SKM-1 (cell line): ENCODE results near the gene POLR1B.
A peak's percentile ranks its signal among the peaks of the same experiment; 100 is the strongest.
"Not testable (repeated sequence)": the region's sequence is repeated elsewhere in the genome, so short reads cannot be mapped to it uniquely, and the experiment has no call there.

Experiments used
- DNase-seq: peaks from one replicate; lab custom pipeline; 2025; ENCODE audit not compliant: unreplicated experiment; lab: John Stamatoyannopoulos, UW

POLR1B gene

GRCh38 chr2:112541315-112542122 lies 746 bp upstream of the POLR1B start:
- peak; percentile 76 for DNase-seq

- DNase-seq: no peak
Observed at GRCh38 chr2:112542984-112543661, 858 bp downstream of the POLR1B start.

- DNase-seq: peak; percentile 22
Observed at GRCh38 chr2:112547333-112547732, 5.1 kb downstream of the POLR1B start.

- no peak for DNase-seq
Observed at GRCh38 chr2:112548980-112549379, 6.7 kb downstream of the POLR1B start.

- no peak for DNase-seq
Observed at GRCh38 chr2:112566104-112566503, 23.8 kb downstream of the POLR1B start.

- DNase-seq: not testable (repeated sequence)
Observed at GRCh38 chr2:112566508-112566907, 24.2 kb downstream of the POLR1B start.

GRCh38 chr2:112572005-112572404 lies 29.7 kb downstream of the POLR1B start:
- no peak for DNase-seq

- DNase-seq: no peak
Observed at GRCh38 chr2:112577756-112578155, 35.5 kb downstream of the POLR1B start.

- no peak for DNase-seq
Observed at GRCh38 chr2:112579241-112579640, 37.0 kb downstream of the POLR1B start.

- no peak for DNase-seq
Observed at GRCh38 chr2:112580084-112580483, 37.8 kb downstream of the POLR1B start.

- peak; percentile 21 for DNase-seq
Observed at GRCh38 chr2:112582314-112582746, 40.1 kb downstream of the POLR1B start.

- DNase-seq: no peak
Observed at GRCh38 chr2:112583497-112584133, 41.4 kb downstream of the POLR1B start.

- peak; percentile 97 for DNase-seq
Observed at GRCh38 chr2:112584134-112584890, 42.0 kb downstream of the POLR1B start, which contains the start of gene CHCHD5. Gene CHCHD5 (plus strand): TSS chr2:112584609. CDS start chr2:112584648, 39 bp downstream.

GRCh38 chr2:112584891-112585250 lies 42.6 kb downstream of the POLR1B start:
- DNase-seq: no peak

- no peak for DNase-seq
Observed at GRCh38 chr2:112585400-112585799, 43.1 kb downstream of the POLR1B start.

GRCh38 chr2:112585873-112586464 lies 43.7 kb downstream of the POLR1B start:
- no peak for DNase-seq

- DNase-seq: no peak
Observed at GRCh38 chr2:112588611-112589045, 46.4 kb downstream of the POLR1B start.

- no peak for DNase-seq
Observed at GRCh38 chr2:112591413-112591812, 49.1 kb downstream of the POLR1B start.

GRCh38 chr2:112593736-112594135 lies 51.5 kb downstream of the POLR1B start:
- no peak for DNase-seq

GRCh38 chr2:112597537-112598322 lies 55.5 kb downstream of the POLR1B start:
- no peak for DNase-seq
